SK-N-SH (cell line): Measurements from ENCODE around the gene CHD6. TPM values are rescaled to one million over a fixed set of nuclear protein-coding genes. Genes with fewer than 3 reads are reported as not detected.

ENCODE experiments used
- CTCF ChIA-PET: fragments of 300-600, 350-600 bp; formaldehyde crosslinking; extraction: SDS; loops from one replicate; lab custom pipeline; 2021; lab: Yijun Ruan, JAX
- POLR2A ChIA-PET: fragments of 350-600 bp; sonication (Branson Sonifier 250); formaldehyde crosslinking; extraction: SDS; loops from one replicate; lab custom pipeline; 2020; ENCODE audit warnings: antibody characterized with exemption, inconsistent platforms; lab: Yijun Ruan, JAX
- DNase-seq: peaks from one replicate; pipeline ENCODE4 v3.0.0; 2012
- H2AFZ ChIP-seq: fragments of 200-600 bp; sonication (generic); 2 replicates; pipeline ENCODE4 v1.8.1; 2016; ENCODE audit warnings: antibody characterized with exemption, mild to moderate bottlenecking, low read depth
- H3F3A ChIP-seq: fragments of 200-600 bp; sonication (generic); replicated peaks from 2 replicates; pipeline ENCODE3; 2016; ENCODE audit warnings: antibody characterized with exemption, mild to moderate bottlenecking; ENCODE audit not compliant: insufficient read depth
- H3K27ac ChIP-seq, 2 experiments: fragments of 200-500 bp in 1 of 2; fragments of 200-600 bp in 1 of 2; sonication (Bioruptor generic) in 1 of 2; sonication (generic), shearing (Covaris generic) in 1 of 2; 2 replicates each; pipeline versions ENCODE4 v1.5.1 to v1.6.1; 2014 to 2016; ENCODE audit warnings: low read depth in 2 of 2, inconsistent platforms in 1 of 2, low read length in 1 of 2, mild to moderate bottlenecking in 1 of 2, mixed read lengths in 1 of 2
- H3K27me3 ChIP-seq: fragments of 200-600 bp; sonication (generic), shearing (Covaris generic); 2 replicates; pipeline ENCODE4 v1.6.1; 2016; ENCODE audit warnings: mixed run types; ENCODE audit not compliant: insufficient read depth
- H3K36me3 ChIP-seq, 2 experiments: fragments of 200-500 bp in 1 of 2; fragments of 200-600 bp in 1 of 2; sonication (Bioruptor generic) in 1 of 2; sonication (generic) in 1 of 2; replicated peaks in 1 of 2; 2 replicates each; pipeline versions ENCODE3 to v1.5.1; 2014 to 2016; ENCODE audit warnings: low read length in 1 of 2, mild to moderate bottlenecking in 1 of 2; ENCODE audit not compliant: insufficient read depth in 2 of 2, control insufficient read depth in 1 of 2
- H3K4me1 ChIP-seq, 2 experiments: fragments of 200-500 bp in 1 of 2; fragments of 200-600 bp in 1 of 2; sonication (Bioruptor generic) in 1 of 2; sonication (generic), shearing (Covaris generic) in 1 of 2; 2 replicates each; pipeline versions ENCODE4 v1.5.1 to v1.6.1; 2014 to 2016; ENCODE audit warnings: low read depth in 1 of 2, low read length in 1 of 2, mixed run types in 1 of 2; ENCODE audit not compliant: insufficient read depth in 2 of 2, control insufficient read depth in 1 of 2
- H3K4me2 ChIP-seq: fragments of 200-600 bp; sonication (generic), shearing (Covaris generic); 2 replicates; pipeline ENCODE4 v1.6.1; 2017; ENCODE audit warnings: mixed run types
- H3K4me3 ChIP-seq, 2 experiments: fragments of 200-500 bp in 1 of 2; fragments of 200-600 bp in 1 of 2; sonication (Bioruptor generic) in 1 of 2; sonication (generic), shearing (Covaris generic) in 1 of 2; 2 replicates each; pipeline versions ENCODE4 v1.5.1 to v1.8.1; 2014 to 2016; ENCODE audit warnings: low read depth in 2 of 2, inconsistent platforms in 1 of 2, low read length in 1 of 2, mild to moderate bottlenecking in 1 of 2, mixed read lengths in 1 of 2, moderate library complexity in 1 of 2
- H3K79me2 ChIP-seq: fragments of 200-600 bp; sonication (generic); 2 replicates; pipeline ENCODE4 v1.8.1; 2017; ENCODE audit warnings: mild to moderate bottlenecking; ENCODE audit not compliant: insufficient read depth
- H3K9ac ChIP-seq: fragments of 200-600 bp; sonication (generic); 2 replicates; pipeline ENCODE4 v1.6.1; 2017; ENCODE audit warnings: mixed run types
- H3K9me2 ChIP-seq: fragments of 200-600 bp; sonication (generic); 2 replicates; pipeline ENCODE4 v1.6.1; 2017; ENCODE audit warnings: mixed run types
- H3K9me3 ChIP-seq: fragments of 200-600 bp; sonication (generic); 2 replicates; pipeline ENCODE4 v1.6.1; 2017; ENCODE audit warnings: mixed run types, mild to moderate bottlenecking, moderate library complexity
- H4K20me1 ChIP-seq: fragments of 200-600 bp; sonication (generic); 2 replicates; pipeline ENCODE4 v1.6.1; 2017; ENCODE audit warnings: mild to moderate bottlenecking, mixed run types; ENCODE audit not compliant: insufficient read depth
- CHD2 ChIP-seq: fragments of 150-350 bp; IDR thresholded peaks from 2 replicates; pipeline ENCODE4 v1.6.1; 2018; ENCODE audit warnings: low read length; ENCODE audit not compliant: partially characterized antibody
- FOSL2 ChIP-seq: IDR thresholded peaks from 2 replicates; pipeline ENCODE4 v1.4.0; 2012; ENCODE audit warnings: low read depth, mild to moderate bottlenecking, moderate library complexity, borderline replicate concordance
- FOXJ3 ChIP-seq: sonication (generic); formaldehyde crosslinking; IDR thresholded peaks from 2 replicates; pipeline ENCODE4 v1.5.1; 2020; ENCODE audit warnings: mild to moderate bottlenecking, missing genetic modification reagents
- FOXM1 ChIP-seq: IDR thresholded peaks from 2 replicates; pipeline ENCODE4 v1.4.0; 2012; ENCODE audit warnings: low read depth, mild to moderate bottlenecking
- IRF3 ChIP-seq: fragments of 150-350 bp; IDR thresholded peaks from 2 replicates; pipeline ENCODE4 v1.6.1; 2016; ENCODE audit warnings: mild to moderate bottlenecking, low read depth, low read length
- JUND ChIP-seq: IDR thresholded peaks from 2 replicates; pipeline ENCODE4 v1.4.0; 2012
- MEF2A ChIP-seq: IDR thresholded peaks from 2 replicates; pipeline ENCODE4 v1.4.0; 2012; ENCODE audit warnings: low read depth, borderline replicate concordance
- MXI1 ChIP-seq: IDR thresholded peaks from 2 replicates; pipeline ENCODE4 v1.6.1; 2012; ENCODE audit warnings: mild to moderate bottlenecking, low read depth, low read length, improper control_type of control experiment
- NRF1 ChIP-seq: IDR thresholded peaks from 2 replicates; pipeline ENCODE4 v1.6.1; 2012; ENCODE audit warnings: low read depth, mild to moderate bottlenecking, low read length
- RXRA ChIP-seq: IDR thresholded peaks from 2 replicates; pipeline ENCODE4 v1.4.0; 2012; ENCODE audit warnings: low read depth, mild to moderate bottlenecking, borderline replicate concordance
- SIN3A ChIP-seq: IDR thresholded peaks from 2 replicates; pipeline ENCODE4 v1.6.1; 2012; ENCODE audit warnings: low read depth, mild to moderate bottlenecking, low read length, moderate library complexity, borderline replicate concordance
- SMC3 ChIP-seq: IDR thresholded peaks from 2 replicates; pipeline ENCODE4 v1.6.1; 2012; ENCODE audit warnings: low read depth, low read length, improper control_type of control experiment
- TAF1 ChIP-seq: IDR thresholded peaks from 2 replicates; pipeline ENCODE4 v1.6.1; 2012; ENCODE audit warnings: low read depth, mild to moderate bottlenecking, low read length, moderate library complexity, borderline replicate concordance
- TCF12 ChIP-seq: IDR thresholded peaks from 2 replicates; pipeline ENCODE4 v1.4.0; 2012
- USF2 ChIP-seq: fragments of 150-350 bp; IDR thresholded peaks from 2 replicates; pipeline ENCODE4 v1.6.1; 2017; ENCODE audit warnings: antibody characterized with exemption, low read length, low read depth, borderline replicate concordance
- YY1 ChIP-seq: IDR thresholded peaks from 2 replicates; pipeline ENCODE4 v1.4.0; 2012; ENCODE audit warnings: low read depth, mild to moderate bottlenecking
- WGBS: methylation state at CpG from one replicate; pipeline ENCODE4 v1.1.6; 2017; ENCODE audit warnings: low lambda C conversion rate; 5-methylcytosine and 5-hydroxymethylcytosine counted together
- polyA plus RNA-seq, 3 experiments: library from polyadenylated mRNA; depleted of rRNA; stranded (reverse); fragments of >200 nt; gene quantifications; 2 replicates each; pipeline ENCODE4 v1.2.3, GENCODE V29; 2012

The CHD6 gene
- polyA plus RNA-seq, 1 of the 3 experiments (the other 2 are of a cell fraction), result 7.1 TPM

- H3F3A ChIP-seq, result no peaks in the 10 kb centered on the region
- no peak overlapping the region for H2AFZ ChIP-seq
- H3K36me3 ChIP-seq, result peaks cover 27 to 45% of the 10 kb centered on the region in 2 experiments
- POLR2A ChIA-PET, result no interaction called here
- no peaks in the 10 kb centered on the region for H3K4me1 ChIP-seq
- DNase-seq, result no peak
- H3K27me3 ChIP-seq, result no peaks in the 10 kb centered on the region
- no peak overlapping the region for H3K9ac ChIP-seq
- TF ChIP-seq RXRA, result no peak
- TF ChIP-seq CHD2, result no peak
- no peak for TF ChIP-seq MXI1
- TF ChIP-seq TAF1, result no peak
- TF ChIP-seq FOXM1, result no peak
- no peak for TF ChIP-seq FOXJ3
- TF ChIP-seq SMC3, result no peak
- TF ChIP-seq, all 33 proteins: peak for 0
- Histone ChIP-seq H3K9me2 (no peaks in the 10 kb centered on the region), H3K4me2 (no peak overlapping the region), H3K79me2 (no peaks in the 10 kb centered on the region), H3K27ac (no peak overlapping the region), H3K9me3 (no peaks in the 10 kb centered on the region), H4K20me1 (no peaks in the 10 kb centered on the region), H3K4me3 (no peak overlapping the region)
- 93% methylated on average over 3 of the region's 3 CpGs for WGBS
- CTCF ChIA-PET, result no interaction called here
Observed at GRCh38 chr20:41467220-41467619, 151.0 kb downstream of the CHD6 start.

- Histone ChIP-seq H3K9ac (no peak overlapping the region), H3K27ac (no peak overlapping the region), H3K9me2 (no peaks in the 10 kb centered on the region), H3K36me3 (peaks cover 32 to 41% of the 10 kb centered on the region in 2 experiments), H3K79me2 (no peaks in the 10 kb centered on the region), H3K4me3 (no peak overlapping the region), H3F3A (no peaks in the 10 kb centered on the region), H3K27me3 (no peaks in the 10 kb centered on the region), H3K9me3 (no peaks in the 10 kb centered on the region), H3K4me2 (no peak overlapping the region), H4K20me1 (no peaks in the 10 kb centered on the region), H2AFZ (no peak overlapping the region), H3K4me1 (no peaks in the 10 kb centered on the region)
- ChIA-PET POLR2A (no interaction called here), CTCF (interaction anchor here (2.6 kb wide), 1 partner anchor 8 kb away, joined by 6 read pairs; no protein-coding TSS in a partner anchor)
- no peak for TF ChIP-seq YY1
- no peak for TF ChIP-seq JUND
- TF ChIP-seq MXI1, result no peak
- TF ChIP-seq TAF1, result no peak
- TF ChIP-seq SIN3A, result no peak
- TF ChIP-seq TCF12, result no peak
- DNase-seq, result no peak
- WGBS, result 90% methylated on average over 1 of the region's 1 CpG
Observed at GRCh38 chr20:41463567-41463966, 154.6 kb downstream of the CHD6 start.

GRCh38 chr20:41462372-41463161, 155.6 kb downstream of the CHD6 start:
- Histone ChIP-seq H3K4me3 (no peak overlapping the region), H3K79me2 (no peaks in the 10 kb centered on the region), H3F3A (no peaks in the 10 kb centered on the region), H3K27ac (no peak overlapping the region), H3K9ac (no peak overlapping the region), H3K36me3 (peaks cover 33 to 49% of the 10 kb centered on the region in 2 experiments), H3K9me2 (no peaks in the 10 kb centered on the region), H3K4me1 (no peaks in the 10 kb centered on the region), H3K27me3 (no peaks in the 10 kb centered on the region), H3K9me3 (no peaks in the 10 kb centered on the region), H4K20me1 (no peaks in the 10 kb centered on the region), H3K4me2 (no peak overlapping the region), H2AFZ (no peak overlapping the region)
- WGBS, result 91% methylated on average over 6 of the region's 6 CpGs
- ChIA-PET POLR2A (no interaction called here), CTCF (no interaction called here)
- TF ChIP-seq USF2, result no peak
- TF ChIP-seq IRF3, result no peak
- TF ChIP-seq FOSL2, result no peak
- no peak for TF ChIP-seq NRF1
- TF ChIP-seq MEF2A, result no peak
- no peak for DNase-seq
